Measurements from ENCODE around the gene TEX38. TPM values are rescaled to one million over a fixed set of nuclear protein-coding genes. Genes with fewer than 3 reads are reported as not detected.

The TEX38 gene
- not detected in 2 replicates for total RNA-seq

DNA sequence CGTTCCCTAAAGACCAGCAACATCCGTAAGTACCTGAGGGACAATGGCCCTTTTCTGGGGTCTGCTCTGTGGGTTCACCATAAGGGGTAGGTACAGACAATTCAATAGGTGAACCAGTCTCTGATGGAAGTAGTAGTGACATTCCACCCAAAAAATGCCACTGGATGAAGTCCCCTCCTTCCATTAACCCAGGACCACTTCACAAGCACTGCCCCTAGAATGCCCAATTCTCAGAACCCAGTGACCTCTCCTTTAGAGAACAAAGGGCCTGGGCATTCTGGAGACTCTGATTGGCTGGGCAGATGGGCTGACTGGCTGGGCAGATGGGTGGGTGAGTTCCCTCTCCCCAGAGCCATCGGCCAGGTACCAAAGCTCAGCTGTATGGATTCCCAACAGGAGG lies at the start of gene TEX38:
TSS of gene TEX38 (plus strand) at position 301 of the 400 bp plus-strand sequence. CDS start at position 382, 81 bp downstream.
- H3K4me3 Mint-ChIP-seq (ENCODE audit: low read depth): no peak within 1 kb of the TSS
- H3K27me3 Mint-ChIP-seq (ENCODE audit: low read depth): no peaks in the 10 kb centered on the region
- peaks cover 33% of the 10 kb centered on the region for H3K4me1 Mint-ChIP-seq (ENCODE audit: low read depth)
- DNase-seq (ENCODE audit: low spot score): no peak
- intact Hi-C loops (cut with micrococcal nuclease): no loop called here
- no peak within 1 kb of the TSS for H3K27ac Mint-ChIP-seq
- H3K36me3 Mint-ChIP-seq (ENCODE audit: low read depth): peaks cover 31% of the 10 kb centered on the region
- H3K9me3 Mint-ChIP-seq: no peaks in the 10 kb centered on the region

GRCh38 chr1:46621930-46622329 lies 49.7 kb upstream of the TEX38 start:
- Mint-ChIP-seq H3K27ac (no peak overlapping the region), H3K4me1 (ENCODE audit: low read depth) (peaks cover 42% of the 10 kb centered on the region), H3K4me3 (ENCODE audit: low read depth) (no peak overlapping the region), H3K36me3 (ENCODE audit: low read depth) (no peaks in the 10 kb centered on the region), H3K27me3 (ENCODE audit: low read depth) (no peaks in the 10 kb centered on the region), H3K9me3 (no peaks in the 10 kb centered on the region)
- intact Hi-C loops (cut with micrococcal nuclease): no loop called here
- DNase-seq (ENCODE audit: low spot score): no peak

DNA sequence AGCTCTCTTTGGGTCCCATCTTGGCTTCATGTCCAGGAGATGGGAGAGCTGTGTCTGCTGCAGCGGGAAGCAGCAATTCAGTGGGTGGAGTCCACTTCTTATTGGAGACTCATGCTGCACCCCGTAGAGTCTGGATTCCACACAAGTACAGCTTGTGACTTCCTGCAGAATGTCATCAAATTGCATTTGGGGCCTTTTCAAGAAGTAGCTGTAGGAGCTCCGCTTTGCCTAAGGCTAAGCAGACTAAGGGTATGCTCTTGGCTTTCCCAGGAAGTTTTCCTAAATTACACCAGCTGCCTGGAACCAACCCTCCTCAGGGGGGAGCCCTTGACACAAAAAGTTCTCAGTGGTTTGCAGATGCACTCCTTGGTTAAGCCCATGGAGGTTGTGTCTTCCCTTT lies 49.3 kb upstream of the TEX38 start:
- Mint-ChIP-seq H3K27me3 (ENCODE audit: low read depth) (no peaks in the 10 kb centered on the region), H3K27ac (no peak overlapping the region), H3K36me3 (ENCODE audit: low read depth) (no peaks in the 10 kb centered on the region), H3K4me1 (ENCODE audit: low read depth) (peaks cover 37% of the 10 kb centered on the region), H3K4me3 (ENCODE audit: low read depth) (no peak overlapping the region), H3K9me3 (no peaks in the 10 kb centered on the region)
- no peak for DNase-seq (ENCODE audit: low spot score)
- intact Hi-C loops (cut with micrococcal nuclease): no loop called here

DNA sequence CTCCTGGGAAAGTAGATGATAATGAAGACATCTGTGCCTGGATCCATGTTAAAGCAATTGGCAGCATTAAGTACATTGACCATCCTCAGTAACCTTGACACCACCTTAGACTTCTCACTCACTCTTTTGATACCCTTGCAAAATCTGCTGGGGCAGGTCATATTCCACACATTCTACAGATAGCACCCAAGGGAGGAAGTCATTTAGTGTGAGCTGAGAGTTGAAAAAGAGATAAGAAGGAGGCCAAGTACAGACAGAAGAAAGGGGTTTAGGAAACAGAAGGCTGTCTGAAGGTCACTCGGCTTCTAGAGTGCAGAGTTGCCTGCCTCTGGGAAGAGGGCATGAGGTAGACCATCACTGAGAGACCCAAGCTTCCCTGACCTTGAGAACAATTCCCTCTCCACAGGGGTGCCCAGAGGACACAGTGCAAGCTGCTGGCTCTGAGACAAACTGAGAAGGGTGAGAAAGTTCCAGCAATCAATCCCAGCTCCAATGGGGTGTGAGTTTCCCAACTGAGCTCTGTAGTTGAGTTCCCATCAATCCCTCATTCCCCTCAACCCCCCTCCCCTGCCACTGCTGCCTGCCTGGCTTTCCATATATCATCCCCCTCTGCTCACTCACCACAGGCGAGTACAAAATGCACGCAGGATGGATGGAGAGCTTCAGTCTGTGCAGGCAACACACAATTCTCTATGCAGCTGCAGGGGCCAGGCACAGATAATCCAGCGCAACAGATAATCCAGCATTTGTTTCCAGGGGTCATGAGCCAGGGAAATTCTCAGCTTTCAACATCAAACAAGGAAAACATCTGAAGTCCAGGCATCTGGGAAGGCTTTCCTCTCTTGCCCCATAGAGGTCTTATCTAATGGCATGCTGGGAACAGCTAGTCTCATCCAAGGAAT lies 47.7 kb upstream of the TEX38 start:
- Mint-ChIP-seq H3K9me3 (no peaks in the 10 kb centered on the region), H3K4me3 (ENCODE audit: low read depth) (no peak overlapping the region), H3K27me3 (ENCODE audit: low read depth) (no peaks in the 10 kb centered on the region), H3K36me3 (ENCODE audit: low read depth) (no peaks in the 10 kb centered on the region), H3K4me1 (ENCODE audit: low read depth) (peaks cover 21% of the 10 kb centered on the region), H3K27ac (no peak overlapping the region)
- intact Hi-C loops (cut with micrococcal nuclease): no loop called here
- no peak for DNase-seq (ENCODE audit: low spot score)

DNA sequence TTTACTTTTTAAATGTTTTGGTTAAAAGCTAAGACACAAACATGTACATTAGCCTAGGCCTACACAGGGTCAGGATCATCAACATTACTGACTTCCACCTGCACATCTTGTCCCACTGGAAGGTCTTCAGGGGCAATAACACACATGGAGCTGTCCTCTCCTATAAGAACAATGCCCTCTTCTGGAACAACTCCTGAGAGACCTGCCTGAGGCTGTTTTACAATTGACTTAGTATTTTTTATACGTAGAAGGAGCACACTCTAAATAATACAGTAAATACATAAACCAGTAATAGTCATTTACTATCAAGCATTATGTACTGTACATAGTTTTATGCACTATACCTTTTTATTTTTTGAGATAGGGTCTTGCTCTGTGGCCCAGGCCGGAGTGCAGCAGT lies 40.9 kb upstream of the TEX38 start:
- Mint-ChIP-seq H3K27ac (no peak overlapping the region), H3K27me3 (ENCODE audit: low read depth) (no peaks in the 10 kb centered on the region), H3K36me3 (ENCODE audit: low read depth) (peaks cover 41% of the 10 kb centered on the region), H3K4me3 (ENCODE audit: low read depth) (no peak overlapping the region), H3K4me1 (ENCODE audit: low read depth) (peaks cover 7% of the 10 kb centered on the region), H3K9me3 (no peaks in the 10 kb centered on the region)
- no peak for DNase-seq (ENCODE audit: low spot score)
- intact Hi-C loops (cut with micrococcal nuclease): no loop called here

GRCh38 chr1:46635205-46635604 lies 36.4 kb upstream of the TEX38 start:
- Mint-ChIP-seq H3K36me3 (ENCODE audit: low read depth) (peaks cover 52% of the 10 kb centered on the region), H3K9me3 (no peaks in the 10 kb centered on the region), H3K27me3 (ENCODE audit: low read depth) (no peaks in the 10 kb centered on the region), H3K27ac (no peak overlapping the region), H3K4me1 (ENCODE audit: low read depth) (peaks cover 11% of the 10 kb centered on the region), H3K4me3 (ENCODE audit: low read depth) (no peak overlapping the region)
- DNase-seq (ENCODE audit: low spot score): no peak
- intact Hi-C loops (cut with micrococcal nuclease): no loop called here

GRCh38 chr1:46637444-46638083 lies 34.1 kb upstream of the TEX38 start:
- Mint-ChIP-seq H3K4me1 (ENCODE audit: low read depth) (peaks cover 11% of the 10 kb centered on the region), H3K27ac (no peak overlapping the region), H3K4me3 (ENCODE audit: low read depth) (no peak overlapping the region), H3K9me3 (no peaks in the 10 kb centered on the region), H3K36me3 (ENCODE audit: low read depth) (peaks cover 56% of the 10 kb centered on the region), H3K27me3 (ENCODE audit: low read depth) (no peaks in the 10 kb centered on the region)
- no peak for DNase-seq (ENCODE audit: low spot score)
- intact Hi-C loops (cut with micrococcal nuclease): no loop called here

DNA sequence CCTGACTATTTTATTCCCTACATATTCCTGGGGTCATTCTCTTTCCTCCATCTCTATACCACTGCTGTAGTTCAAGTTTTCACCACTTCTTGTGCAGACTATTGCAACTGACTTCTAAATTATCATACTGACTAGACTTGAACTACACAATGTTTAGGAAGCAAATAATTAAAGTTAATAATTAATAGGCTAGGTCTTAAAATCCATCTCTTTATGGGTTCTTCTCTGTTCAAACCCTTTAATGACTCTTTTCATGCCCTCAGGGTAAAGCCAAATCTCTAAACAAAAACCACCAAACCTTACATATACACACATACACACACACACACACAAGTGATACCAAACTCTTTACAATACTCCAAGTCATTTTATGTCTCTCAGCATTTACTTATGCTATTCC lies 32.7 kb upstream of the TEX38 start:
- no peak overlapping the region for H3K27ac Mint-ChIP-seq
- peaks cover 11% of the 10 kb centered on the region for H3K4me1 Mint-ChIP-seq (ENCODE audit: low read depth)
- intact Hi-C loops (cut with micrococcal nuclease): no loop called here
- H3K9me3 Mint-ChIP-seq: no peaks in the 10 kb centered on the region
- no peak overlapping the region for H3K4me3 Mint-ChIP-seq (ENCODE audit: low read depth)
- H3K36me3 Mint-ChIP-seq (ENCODE audit: low read depth): peaks cover 47% of the 10 kb centered on the region
- DNase-seq (ENCODE audit: low spot score): no peak
- H3K27me3 Mint-ChIP-seq (ENCODE audit: low read depth): no peaks in the 10 kb centered on the region

DNA sequence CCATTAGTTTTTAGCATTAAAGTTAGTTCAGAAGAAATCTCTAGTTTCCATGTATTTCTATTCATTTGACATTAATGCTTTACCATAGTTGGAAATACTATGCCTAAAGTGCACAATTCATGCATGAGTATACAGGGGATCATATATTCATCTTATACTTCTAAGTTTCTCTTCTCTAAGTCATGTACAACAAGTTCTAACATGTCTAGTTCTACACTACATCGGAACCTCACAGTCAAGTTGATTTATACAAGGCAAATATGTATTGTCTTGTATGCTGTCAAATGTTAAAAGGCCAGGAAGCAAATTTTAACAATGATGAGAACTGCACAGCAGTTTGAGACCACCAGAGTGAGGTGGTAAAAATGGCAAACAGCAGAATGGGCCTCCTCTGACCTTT lies 32.1 kb upstream of the TEX38 start:
- intact Hi-C loops (cut with micrococcal nuclease): no loop called here
- DNase-seq (ENCODE audit: low spot score): no peak
- Mint-ChIP-seq H3K27ac (no peak overlapping the region), H3K36me3 (ENCODE audit: low read depth) (peaks cover 41% of the 10 kb centered on the region), H3K4me1 (ENCODE audit: low read depth) (peaks cover 11% of the 10 kb centered on the region), H3K9me3 (no peaks in the 10 kb centered on the region), H3K27me3 (ENCODE audit: low read depth) (no peaks in the 10 kb centered on the region), H3K4me3 (ENCODE audit: low read depth) (no peak overlapping the region)

- Mint-ChIP-seq H3K4me3 (ENCODE audit: low read depth) (no peak overlapping the region), H3K27ac (no peak overlapping the region), H3K27me3 (ENCODE audit: low read depth) (no peaks in the 10 kb centered on the region), H3K9me3 (peaks cover 3% of the 10 kb centered on the region), H3K4me1 (ENCODE audit: low read depth) (peaks cover 5% of the 10 kb centered on the region), H3K36me3 (ENCODE audit: low read depth) (peaks cover 35% of the 10 kb centered on the region)
- intact Hi-C loops (cut with micrococcal nuclease): no loop called here
- DNase-seq (ENCODE audit: low spot score): no peak
Observed at GRCh38 chr1:46642115-46642680, 29.5 kb upstream of the TEX38 start.

DNA sequence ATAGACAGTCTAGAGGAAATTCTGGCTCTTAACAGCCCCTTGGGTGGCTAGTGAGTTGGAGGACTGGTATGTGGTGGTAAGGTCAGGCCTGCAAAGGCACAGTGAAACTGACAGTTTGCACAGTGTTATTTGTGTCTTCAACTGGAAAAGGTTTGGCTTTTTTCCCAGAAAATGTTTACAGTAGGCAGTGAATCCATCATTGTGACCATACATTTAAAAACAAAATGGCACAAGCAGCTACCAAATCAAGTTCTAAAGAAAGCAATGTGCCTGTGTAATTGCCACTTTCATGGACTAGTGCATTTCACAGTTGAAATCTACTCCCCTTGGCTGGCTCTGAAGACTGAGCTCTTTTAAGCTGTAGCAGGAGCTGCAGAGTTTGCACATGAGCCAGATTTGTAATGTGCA lies 28.3 kb upstream of the TEX38 start:
- Mint-ChIP-seq H3K9me3 (peaks cover 7% of the 10 kb centered on the region), H3K27me3 (ENCODE audit: low read depth) (no peaks in the 10 kb centered on the region), H3K27ac (no peak overlapping the region), H3K4me1 (ENCODE audit: low read depth) (peaks cover 9% of the 10 kb centered on the region), H3K4me3 (ENCODE audit: low read depth) (no peak overlapping the region), H3K36me3 (ENCODE audit: low read depth) (peaks cover 42% of the 10 kb centered on the region)
- no peak for DNase-seq (ENCODE audit: low spot score)
- intact Hi-C loops (cut with micrococcal nuclease): no loop called here

DNA sequence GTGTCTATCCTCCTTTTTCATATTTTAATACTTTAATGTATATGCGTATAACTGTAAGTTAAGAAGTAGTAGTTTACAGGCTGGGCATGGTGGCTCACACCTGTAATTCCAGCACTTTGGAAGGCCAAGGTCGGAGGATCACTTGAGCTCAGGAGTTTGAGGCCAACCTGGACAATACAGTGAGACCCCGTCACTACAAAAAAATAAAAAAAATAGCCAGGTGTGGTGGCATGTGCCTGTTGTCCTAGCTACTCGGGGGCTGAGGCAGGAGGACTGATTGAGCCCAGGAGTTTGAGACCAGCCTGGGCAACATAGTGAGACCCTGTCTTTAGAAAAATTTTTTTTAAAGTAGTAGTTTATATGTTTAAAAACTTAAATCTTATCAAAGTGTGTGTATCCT lies 25.8 kb upstream of the TEX38 start:
- peaks cover 51% of the 10 kb centered on the region for H3K36me3 Mint-ChIP-seq (ENCODE audit: low read depth)
- H3K4me3 Mint-ChIP-seq (ENCODE audit: low read depth): no peak overlapping the region
- H3K9me3 Mint-ChIP-seq: peaks cover 24% of the 10 kb centered on the region
- peaks cover 9% of the 10 kb centered on the region for H3K4me1 Mint-ChIP-seq (ENCODE audit: low read depth)
- no peak for DNase-seq (ENCODE audit: low spot score)
- no peaks in the 10 kb centered on the region for H3K27me3 Mint-ChIP-seq (ENCODE audit: low read depth)
- intact Hi-C loops (cut with micrococcal nuclease): no loop called here
- H3K27ac Mint-ChIP-seq: no peak overlapping the region

- DNase-seq (ENCODE audit: low spot score): no peak
- Mint-ChIP-seq H3K9me3 (peaks cover 25% of the 10 kb centered on the region), H3K36me3 (ENCODE audit: low read depth) (peaks cover 55% of the 10 kb centered on the region), H3K27ac (no peak overlapping the region), H3K4me1 (ENCODE audit: low read depth) (peaks cover 9% of the 10 kb centered on the region), H3K27me3 (ENCODE audit: low read depth) (no peaks in the 10 kb centered on the region), H3K4me3 (ENCODE audit: low read depth) (no peak overlapping the region)
- intact Hi-C loops (cut with micrococcal nuclease): no loop called here
Observed at GRCh38 chr1:46646331-46646730, 25.3 kb upstream of the TEX38 start.

Data from activated T-helper 2 cell treated with anti-CD3 and anti-CD28 coated beads, Interferon-gamma antibody, Interleukin-2, Interleukin-4, amounts not matched to agents 10 μg/mL and 5 μg/mL and 100 μg/mL, durations not matched to agents 14 hours and 24 hours and 36 hours (primary cell).